ENCODE results near the gene MNX1.

The MNX1 gene

DNA sequence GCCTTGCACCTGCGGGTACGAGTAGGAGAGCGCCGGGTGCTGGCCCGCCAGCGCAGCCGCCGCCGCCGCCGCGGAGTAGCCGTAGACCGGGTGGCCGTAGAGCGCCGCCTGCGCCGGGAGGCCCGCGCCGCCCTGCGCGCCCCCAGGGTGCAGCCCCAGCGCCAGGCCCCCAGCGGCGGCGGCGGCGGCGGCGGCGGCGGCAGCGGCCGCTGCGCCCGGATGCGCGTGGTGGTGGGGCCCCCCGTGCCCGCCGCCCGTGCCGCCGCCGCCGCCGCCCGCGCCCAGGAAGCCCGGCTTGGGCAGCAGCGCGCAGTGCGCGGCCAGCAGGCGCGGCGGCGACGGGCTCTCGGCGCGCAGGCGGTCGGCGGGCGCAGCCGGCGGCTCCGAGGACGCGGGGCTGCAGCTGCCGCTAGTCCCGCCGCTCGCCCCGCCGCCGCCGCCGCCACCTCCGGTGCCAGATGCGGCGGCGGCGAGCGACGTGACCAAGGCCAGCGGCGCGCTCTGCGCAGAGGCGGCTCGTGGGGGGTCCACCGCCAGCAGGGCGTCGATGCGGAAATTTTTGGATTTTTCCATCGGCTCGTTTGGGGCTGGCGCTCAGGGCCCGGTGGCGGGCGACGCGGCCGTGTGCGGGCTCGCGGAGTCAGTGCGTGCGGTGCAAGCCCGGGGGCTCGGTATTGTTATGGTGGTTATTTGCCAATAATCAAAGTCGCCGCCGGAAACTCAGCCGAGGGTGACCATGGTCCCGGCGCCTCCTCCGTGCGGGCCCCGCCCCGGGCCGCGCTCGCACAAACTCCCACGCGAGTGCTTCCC lies 480 bp downstream of the MNX1 start:
- DNase-seq (ENCODE audit: low read depth), result no peak
- peak overlapping the region; percentile 50 for H3K4me3 ChIP-seq (ENCODE audit: low read length)
- TF ChIP-seq CTCF (IDR thresholded peaks at IDR 0.05; ENCODE audit: insufficient read depth, low read depth, low read length, missing control alignments), result no peak

GRCh38 chr7:157009170-157009777 lies 1.2 kb downstream of the MNX1 start:
- DNase-seq (ENCODE audit: low read depth), result no peak
- no peak overlapping the region for H3K4me3 ChIP-seq (ENCODE audit: low read length)
- TF ChIP-seq CTCF (IDR thresholded peaks at IDR 0.05; ENCODE audit: insufficient read depth, low read depth, low read length, missing control alignments), result no peak

GRCh38 chr7:157008206-157009169 lies 2.0 kb downstream of the MNX1 start:
- TF ChIP-seq CTCF (IDR thresholded peaks at IDR 0.05; ENCODE audit: insufficient read depth, low read depth, low read length, missing control alignments), result no peak
- DNase-seq (ENCODE audit: low read depth), result no peak
- H3K4me3 ChIP-seq (ENCODE audit: low read length), result no peak overlapping the region

DNA sequence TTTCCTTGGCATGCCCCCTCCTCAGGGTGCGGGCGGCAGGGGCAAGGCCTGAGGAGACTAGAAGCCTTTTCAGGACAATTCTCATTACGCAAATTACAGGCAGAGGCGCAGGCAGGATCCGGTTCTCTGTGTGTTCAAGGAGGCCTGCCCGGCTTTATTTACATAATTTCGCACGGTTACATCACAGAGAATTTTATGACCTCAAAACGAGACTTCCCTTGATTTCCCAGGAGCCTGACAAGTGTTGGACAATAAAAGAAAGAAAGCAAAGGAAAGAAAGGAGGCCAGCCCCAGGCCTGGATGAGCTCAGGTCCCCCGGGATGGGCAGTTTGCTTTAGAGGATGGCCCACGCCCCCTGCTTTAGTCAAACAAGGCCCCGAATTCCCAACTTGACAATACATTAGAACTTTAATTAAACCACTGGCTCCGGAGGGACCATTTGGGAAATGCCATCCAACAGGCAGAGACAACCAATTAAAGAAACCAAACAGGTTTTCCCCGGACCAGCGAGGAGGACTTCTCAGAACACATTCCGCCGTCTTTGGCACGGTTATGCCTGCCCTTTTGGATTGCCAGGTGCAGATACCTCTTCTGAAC lies 2.9 kb downstream of the MNX1 start:
- H3K4me3 ChIP-seq (ENCODE audit: low read length), result no peak overlapping the region
- DNase-seq (ENCODE audit: low read depth), result no peak

GRCh38 chr7:157006829-157007469 lies 3.5 kb downstream of the MNX1 start:
- DNase-seq (ENCODE audit: low read depth), result no peak
- H3K4me3 ChIP-seq (ENCODE audit: low read length), result no peak overlapping the region
- TF ChIP-seq CTCF (IDR thresholded peaks at IDR 0.05; ENCODE audit: insufficient read depth, low read depth, low read length, missing control alignments), result no peak

More for the DNA sequence above, 2.9 kb downstream of the MNX1 start:
- TF ChIP-seq CTCF (IDR thresholded peaks at IDR 0.05; ENCODE audit: insufficient read depth, low read depth, low read length, missing control alignments), result no peak

- no peak for TF ChIP-seq CTCF (IDR thresholded peaks at IDR 0.05; ENCODE audit: insufficient read depth, low read depth, low read length, missing control alignments)
- no peak overlapping the region for H3K4me3 ChIP-seq (ENCODE audit: low read length)
- DNase-seq (ENCODE audit: low read depth), result no peak
Observed at GRCh38 chr7:157006205-157006747, 4.2 kb downstream of the MNX1 start.
